Heart left ventricle (tissue), 16 donors: ENCODE data around the gene GPR156. TPM values are rescaled to one million over a fixed set of nuclear protein-coding genes. Genes with fewer than 3 reads are reported as not detected.

Source experiments
- ATAC-seq, 4 donors: fragments of 200-7000 bp; cut with Tn5 transposase; one replicate each; pipeline ENCODE4 v1.9.1; 2020 to 2022; ENCODE audit warnings: moderate library complexity in 4 of 4, mild to moderate bottlenecking in 3 of 4, moderate number of reproducible peaks in 1 of 4
- DNase-seq, 5 donors: peaks; one replicate each; pipeline ENCODE4 v3.0.0-alpha.2; 2020
- H3K27ac ChIP-seq, 12 donors: fragments of 200-600 bp; sonication (generic) in 4 of 12; one replicate each; pipeline versions ENCODE4 v1.5.0 to v1.8.0; 2016 to 2022; ENCODE audit warnings: mild to moderate bottlenecking in 2 of 12
- H3K27me3 ChIP-seq, 9 donors: fragments of 200-600 bp; sonication (generic) in 2 of 9; one replicate each; pipeline versions ENCODE4 v1.5.1 to v1.8.0; 2016 to 2022; ENCODE audit warnings: mild to moderate bottlenecking in 3 of 9
- H3K36me3 ChIP-seq, 9 donors: fragments of 200-600 bp; sonication (generic) in 2 of 9; one replicate each; pipeline versions ENCODE4 v1.5.0 to v1.8.0; 2018 to 2022; ENCODE audit warnings: mild to moderate bottlenecking in 2 of 9
- H3K4me1 ChIP-seq, 12 donors: fragments of 200-600 bp; sonication (generic) in 4 of 12; one replicate each; pipeline versions ENCODE4 v1.5.0 to v1.8.0; 2016 to 2022; ENCODE audit warnings: mild to moderate bottlenecking in 3 of 12
- H3K4me3 ChIP-seq, 12 donors: fragments of 200-600 bp; sonication (generic) in 4 of 12; one replicate each; pipeline versions ENCODE4 v1.5.0 to v1.8.0; 2017 to 2022; ENCODE audit warnings: mild to moderate bottlenecking in 9 of 12, moderate library complexity in 4 of 12
- H3K9me3 ChIP-seq, 12 donors: fragments of 200-600 bp; sonication (generic) in 4 of 12; one replicate each; pipeline versions ENCODE4 v1.5.0 to v1.8.0; 2016 to 2022; ENCODE audit warnings: mild to moderate bottlenecking in 1 of 12
- CTCF ChIP-seq, 12 donors: fragments of 200-600 bp; sonication (generic) in 4 of 12; IDR thresholded peaks; one replicate each; pipeline versions ENCODE4 v1.5.0 to v1.8.0; 2018 to 2022; ENCODE audit warnings: antibody characterized with exemption in 12 of 12, mild to moderate bottlenecking in 5 of 12
- POLR2A ChIP-seq, 2 donors: fragments of 450-650 bp; IDR thresholded peaks; one replicate each; pipeline ENCODE4 v1.6.1; 2017; ENCODE audit warnings: antibody characterized with exemption in 2 of 2, mild to moderate bottlenecking in 2 of 2, moderate library complexity in 2 of 2
- WGBS, 4 donors: extraction: QIAGEN DNeasy Blood & Tissue Kit in 2 of 4; methylation state at CpG; one replicate each; pipeline versions ENCODE4 v1.1.5 to v1.1.7; 2013 to 2018; 5-methylcytosine and 5-hydroxymethylcytosine counted together
- intact Hi-C, 10 donors: fragments of 100-400 bp; cut with DNase I; formaldehyde crosslinking; loops; one replicate each; pipeline versions ENCODE4 v1.11.1 to v1.14.2; 2022
- polyA plus RNA-seq, 2 donors: library from polyadenylated mRNA; stranded (reverse); fragments of 200-250 nt; gene quantifications; one replicate each; pipeline ENCODE4 v1.2.3, GENCODE V29; 2013
- total RNA-seq, 9 donors: library from RNA; depleted of rRNA in 2 of 9; stranded (reverse); fragments of >200 nt in 2 of 9; fragmentation: NEBNext Ultra II Directional in 3 of 9; extraction: Animal tissue kit (Norgen Biotek cat#: 25700) in 3 of 9; gene quantifications; one replicate each; pipeline versions ENCODE4 v1.1.0 to v1.2.4, GENCODE V29; 2016 to 2023
- donor health status: ischemic (EF 13 %, LVEDD 7.1; RV severe dilation, severe dysfunction).
- donor health status: healthy with polysubstance abuse.
- donor health status: DM: no; HTN: yes; CAD: no.
- donor health status: DM: no; HTN: no; CAD: no.
- donor health status: ischemic (EF 25% LVEDD 6.9; RV normal size, moderate dysfunction).
- donor health status: ischemic (EF 25% LVEDD 5.7; RV mildly dilated, moderate dysfunction).
- donor health status: healthy.
- donor health status: DM: yes; HTN: yes; CAD: no.
- donor health status: ischemic (EF 35%, LVEDD 5.7; RV mildly dilated, moderate dysfunction).
- donor health status: nonischemic (EF 11% LVEDD 7.7; RV severe dilation, severe dysfunction).
- donor health status: DM: yes; HTN: yes; CAD: no.
- donor health status: PGD.
- donor health status: ischemic (EF 29% LVEDD 5.4; RV normal size, mild dysfunction).
- donor health status: nonischemic (EF 23%, LVEDD 6.1; RV moderate dilation, normal function).

GPR156 gene
- total and polyA plus RNA-seq, 11 donors: 0.06 to 0.24 (median 0.12) TPM; not detected in 5

GRCh38 chr3:120204338-120204737 is 80.7 kb downstream of the GPR156 start:
- H3K9me3 ChIP-seq: peaks cover 0 to 3% (median 0%) of the 10 kb centered on the region in 12 donors
- H3K27ac ChIP-seq: no peak overlapping the region
- intact Hi-C loops: no loop called here
- TF ChIP-seq POLR2A (IDR thresholded peaks at IDR 0.05): no peak
- TF ChIP-seq CTCF (IDR thresholded peaks at IDR 0.05): no peak
- no peaks in the 10 kb centered on the region for H3K36me3 ChIP-seq
- DNase-seq (no peak), ATAC-seq (no peak)
- 89 to 97% (median 93%) methylated on average over 5 of the region's 5 CpGs for WGBS, 4 donors
- peaks cover 0 to 21% (median 5%) of the 10 kb centered on the region in 12 donors for H3K4me1 ChIP-seq
- H3K27me3 ChIP-seq: no peaks in the 10 kb centered on the region
- no peak overlapping the region for H3K4me3 ChIP-seq

- no peaks in the 10 kb centered on the region for H3K27me3 ChIP-seq
- ATAC-seq (no peak), DNase-seq (no peak)
- H3K27ac ChIP-seq: peak overlapping the region in 1 of 12 donors; percentile 66
- WGBS, 4 donors: 78 to 84% (median 80%) methylated on average over 7 of the region's 7 CpGs
- H3K4me1 ChIP-seq: peaks cover 0 to 21% (median 5%) of the 10 kb centered on the region in 12 donors
- intact Hi-C loops: no loop called here
- no peak for TF ChIP-seq POLR2A (IDR thresholded peaks at IDR 0.05)
- TF ChIP-seq CTCF (IDR thresholded peaks at IDR 0.05): no peak
- no peaks in the 10 kb centered on the region for H3K36me3 ChIP-seq
- H3K9me3 ChIP-seq: peaks cover 0 to 3% (median 0%) of the 10 kb centered on the region in 12 donors
- no peak overlapping the region for H3K4me3 ChIP-seq
These were observed 81.4 kb downstream of the GPR156 start for GRCh38 chr3:120203621-120204020.

GRCh38 chr3:120203016-120203415 is 82.0 kb downstream of the GPR156 start:
- TF ChIP-seq POLR2A (IDR thresholded peaks at IDR 0.05) (no peak), CTCF (IDR thresholded peaks at IDR 0.05) (no peak)
- DNase-seq (peak in 3 of 5 donors; percentile 15 to 44 (median 40)), ATAC-seq (peak; percentile 81 to 91 (median 86))
- Histone ChIP-seq H3K36me3 (no peaks in the 10 kb centered on the region), H3K27ac (peak overlapping the region in 2 of 12 donors; percentile 14 to 66), H3K27me3 (no peaks in the 10 kb centered on the region), H3K4me1 (peaks cover 0 to 21% (median 5%) of the 10 kb centered on the region in 12 donors), H3K4me3 (no peak overlapping the region), H3K9me3 (no peaks in the 10 kb centered on the region)
- intact Hi-C loops: no loop called here
- WGBS, 4 donors: 25 to 39% (median 32%) methylated on average over 2 of the region's 2 CpGs

GRCh38 chr3:120202363-120202762 is 82.7 kb downstream of the GPR156 start:
- DNase-seq (no peak), ATAC-seq (no peak)
- Histone ChIP-seq H3K27me3 (no peaks in the 10 kb centered on the region), H3K9me3 (no peaks in the 10 kb centered on the region), H3K27ac (peak overlapping the region in 2 of 12 donors; percentile 14 to 66), H3K4me1 (peaks cover 0 to 21% (median 5%) of the 10 kb centered on the region in 12 donors), H3K4me3 (no peak overlapping the region), H3K36me3 (no peaks in the 10 kb centered on the region)
- intact Hi-C loops: no loop called here
- 90 to 100% (median 98%) methylated on average over 2 of the region's 2 CpGs for WGBS, 4 donors
- no peak for TF ChIP-seq POLR2A (IDR thresholded peaks at IDR 0.05)
- TF ChIP-seq CTCF (IDR thresholded peaks at IDR 0.05): no peak
